ENCODE data around the gene ZNF740. TPM values are rescaled to one million over a fixed set of nuclear protein-coding genes. Genes with fewer than 3 reads are reported as not detected.
A peak's percentile ranks its signal among the peaks of the same experiment; 100 is the strongest.

The ZNF740 gene
- total and polyA plus RNA-seq, 2 of the 4 experiments (the other 2 are of a cell fraction) = 13.1 to 14.0 TPM

GRCh38 chr12:53231671-53231920 lies 51.1 kb downstream of the ZNF740 start:
- Histone ChIP-seq H3K23ac (ENCODE audit: low read depth, low read length) (peak overlapping the region; percentile 89; the same call in 1 of the 2 replicates), H2BK5ac (ENCODE audit: low read depth, low read length, poor library complexity, severe bottlenecking) (no peak overlapping the region), H2BK20ac (ENCODE audit: low read depth, low read length) (no peak overlapping the region), H3K9me1 (ENCODE audit: insufficient read depth, low read length) (peaks cover 17% of the 10 kb centered on the region), H2AK9ac (replicated peaks; ENCODE audit: low read depth, low read length, poor library complexity) (peak overlapping the region; percentile 80), H3K4me3 (ENCODE audit: insufficient read depth, low read depth, low read length) (peak overlapping the region; percentile 52), H3K4ac (ENCODE audit: low read depth, low read length) (peak overlapping the region; percentile 80), H3K14ac (replicated peaks; ENCODE audit: low read depth, low read length) (peak overlapping the region; percentile 97), H3K79me1 (ENCODE audit: low read depth in 1 of 2, low read length in 2 of 2) (peaks cover 5 to 21% of the 10 kb centered on the region in 2 experiments; a peak in 2 of 4 replicates), H3K4me2 (ENCODE audit: low read depth, low read length) (peak overlapping the region; percentile 72), H4K5ac (ENCODE audit: low read depth, low read length) (peak overlapping the region; percentile 3), H2AFZ (replicated peaks; ENCODE audit: low read length, poor library complexity) (peak overlapping the region; percentile 90), H4K8ac (ENCODE audit: low read depth in 2 of 2, low read length in 2 of 2) (peak overlapping the region; percentile 53 to 69; a peak in 2 of 4 replicates), H3K18ac (ENCODE audit: low read depth, low read length) (peak overlapping the region; percentile 3; the same call in 1 of the 2 replicates), H2AK5ac (ENCODE audit: low read depth, low read length) (peak overlapping the region; percentile 94), H2BK15ac (ENCODE audit: low read depth, low read length) (no peak overlapping the region), H2BK120ac (ENCODE audit: low read depth, low read length) (peak overlapping the region; percentile 28; the same call in 1 of the 2 replicates), H3K27ac (ENCODE audit: insufficient read depth, low read length) (peak overlapping the region; percentile 10; the same call in 1 of the 2 replicates), H3K4me1 (ENCODE audit: control insufficient read depth, insufficient read depth, low read length) (peaks cover 24% of the 10 kb centered on the region), H3K36me3 (ENCODE audit: control insufficient read depth, insufficient read depth, low read length) (peaks cover 4% of the 10 kb centered on the region; the same call in 1 of the 2 replicates), H3K56ac (ENCODE audit: extremely low read depth, insufficient read depth, low read length) (no peak overlapping the region), H4K91ac (ENCODE audit: insufficient read depth, low read depth, low read length) (peak overlapping the region; percentile 81), H4K20me1 (ENCODE audit: insufficient read depth, low read length) (no peaks in the 10 kb centered on the region), H3K9ac (ENCODE audit: low read depth, low read length) (peak overlapping the region; percentile 56), H3K9me3 (ENCODE audit: control insufficient read depth, insufficient read depth, low read length) (no peaks in the 10 kb centered on the region), H3K27me3 (ENCODE audit: control insufficient read depth, insufficient read depth, low read length) (peaks cover 16% of the 10 kb centered on the region)
- intact Hi-C loops (cut with micrococcal nuclease) (loop anchor here (1.0 kb wide), 1 partner anchor 8 kb away; no protein-coding TSS in a partner anchor), in situ Hi-C loops (cut with MboI; ENCODE audit: low sequenced_read_pairs) (no loop called here), dilution Hi-C loops (cut with HindIII; ENCODE audit: low sequenced_read_pairs, unreplicated experiment) (no loop called here)
- CTCF ChIA-PET = no interaction called here
- DNase-seq (no peak), ATAC-seq (ENCODE audit: low read depth) (no peak)
- POLR2A ChIA-PET (ENCODE audit: unreplicated experiment) = interaction anchor here (0.7 kb wide), 2 partner anchors 8 to 1446 kb away, joined by 3 read pairs; no protein-coding TSS in a partner anchor
- BruUV-seq (replicated peaks) = no TSS peak
- TF ChIP-seq USF2 (IDR thresholded peaks at IDR 0.05; ENCODE audit: low read depth, low read length) (no peak), NFE2L2 (IDR thresholded peaks at IDR 0.05; ENCODE audit: low read depth, low read length) (no peak), MAZ (IDR thresholded peaks at IDR 0.05; ENCODE audit: borderline replicate concordance, low read depth, low read length) (no peak), SMC3 (IDR thresholded peaks at IDR 0.05; ENCODE audit: low read depth, low read length) (no peak), CHD1 (IDR thresholded peaks at IDR 0.05; ENCODE audit: low read depth, low read length) (no peak), BHLHE40 (IDR thresholded peaks at IDR 0.05; ENCODE audit: low read depth, low read length) (no peak), RCOR1 (IDR thresholded peaks at IDR 0.05; ENCODE audit: insufficient replicate concordance, low read length) (no peak), MXI1 (IDR thresholded peaks at IDR 0.05; ENCODE audit: borderline replicate concordance, low read depth, low read length) (no peak), FOS (IDR thresholded peaks at IDR 0.05; ENCODE audit: low read depth, low read length) (no peak), MAFK (IDR thresholded peaks at IDR 0.05; ENCODE audit: low read depth, low read length) (no peak), CEBPB (IDR thresholded peaks at IDR 0.05; ENCODE audit: low read depth, low read length) (no peak), RFX5 (IDR thresholded peaks at IDR 0.05; ENCODE audit: low read depth, low read length) (no peak), RAD21 (IDR thresholded peaks at IDR 0.05; ENCODE audit: low read length) (no peak), POLR2A (IDR thresholded peaks at IDR 0.05; ENCODE audit: low read depth, low read length) (no peak)
- TF ChIP-seq, protein P1, sequence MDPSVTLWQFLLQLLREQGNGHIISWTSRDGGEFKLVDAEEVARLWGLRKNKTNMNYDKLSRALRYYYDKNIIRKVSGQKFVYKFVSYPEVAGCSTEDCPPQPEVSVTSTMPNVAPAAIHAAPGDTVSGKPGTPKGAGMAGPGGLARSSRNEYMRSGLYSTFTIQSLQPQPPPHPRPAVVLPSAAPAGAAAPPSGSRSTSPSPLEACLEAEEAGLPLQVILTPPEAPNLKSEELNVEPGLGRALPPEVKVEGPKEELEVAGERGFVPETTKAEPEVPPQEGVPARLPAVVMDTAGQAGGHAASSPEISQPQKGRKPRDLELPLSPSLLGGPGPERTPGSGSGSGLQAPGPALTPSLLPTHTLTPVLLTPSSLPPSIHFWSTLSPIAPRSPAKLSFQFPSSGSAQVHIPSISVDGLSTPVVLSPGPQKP (IDR thresholded peaks at IDR 0.05; ENCODE audit: borderline replicate concordance, low read depth, low read length) = no peak
- TF ChIP-seq, protein P2, sequence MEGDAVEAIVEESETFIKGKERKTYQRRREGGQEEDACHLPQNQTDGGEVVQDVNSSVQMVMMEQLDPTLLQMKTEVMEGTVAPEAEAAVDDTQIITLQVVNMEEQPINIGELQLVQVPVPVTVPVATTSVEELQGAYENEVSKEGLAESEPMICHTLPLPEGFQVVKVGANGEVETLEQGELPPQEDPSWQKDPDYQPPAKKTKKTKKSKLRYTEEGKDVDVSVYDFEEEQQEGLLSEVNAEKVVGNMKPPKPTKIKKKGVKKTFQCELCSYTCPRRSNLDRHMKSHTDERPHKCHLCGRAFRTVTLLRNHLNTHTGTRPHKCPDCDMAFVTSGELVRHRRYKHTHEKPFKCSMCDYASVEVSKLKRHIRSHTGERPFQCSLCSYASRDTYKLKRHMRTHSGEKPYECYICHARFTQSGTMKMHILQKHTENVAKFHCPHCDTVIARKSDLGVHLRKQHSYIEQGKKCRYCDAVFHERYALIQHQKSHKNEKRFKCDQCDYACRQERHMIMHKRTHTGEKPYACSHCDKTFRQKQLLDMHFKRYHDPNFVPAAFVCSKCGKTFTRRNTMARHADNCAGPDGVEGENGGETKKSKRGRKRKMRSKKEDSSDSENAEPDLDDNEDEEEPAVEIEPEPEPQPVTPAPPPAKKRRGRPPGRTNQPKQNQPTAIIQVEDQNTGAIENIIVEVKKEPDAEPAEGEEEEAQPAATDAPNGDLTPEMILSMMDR (conservative IDR thresholded peaks at IDR 0.05; ENCODE audit: low read depth, low read length) = no peak
- no CpG with 5 or more reads among the region's 9 CpGs for WGBS, 2 experiments (ENCODE audit: extremely low coverage in 2 of 2, insufficient read length in 1 of 2)
